ENCODE data around the gene SEC16A.

Gene SEC16A

DNA sequence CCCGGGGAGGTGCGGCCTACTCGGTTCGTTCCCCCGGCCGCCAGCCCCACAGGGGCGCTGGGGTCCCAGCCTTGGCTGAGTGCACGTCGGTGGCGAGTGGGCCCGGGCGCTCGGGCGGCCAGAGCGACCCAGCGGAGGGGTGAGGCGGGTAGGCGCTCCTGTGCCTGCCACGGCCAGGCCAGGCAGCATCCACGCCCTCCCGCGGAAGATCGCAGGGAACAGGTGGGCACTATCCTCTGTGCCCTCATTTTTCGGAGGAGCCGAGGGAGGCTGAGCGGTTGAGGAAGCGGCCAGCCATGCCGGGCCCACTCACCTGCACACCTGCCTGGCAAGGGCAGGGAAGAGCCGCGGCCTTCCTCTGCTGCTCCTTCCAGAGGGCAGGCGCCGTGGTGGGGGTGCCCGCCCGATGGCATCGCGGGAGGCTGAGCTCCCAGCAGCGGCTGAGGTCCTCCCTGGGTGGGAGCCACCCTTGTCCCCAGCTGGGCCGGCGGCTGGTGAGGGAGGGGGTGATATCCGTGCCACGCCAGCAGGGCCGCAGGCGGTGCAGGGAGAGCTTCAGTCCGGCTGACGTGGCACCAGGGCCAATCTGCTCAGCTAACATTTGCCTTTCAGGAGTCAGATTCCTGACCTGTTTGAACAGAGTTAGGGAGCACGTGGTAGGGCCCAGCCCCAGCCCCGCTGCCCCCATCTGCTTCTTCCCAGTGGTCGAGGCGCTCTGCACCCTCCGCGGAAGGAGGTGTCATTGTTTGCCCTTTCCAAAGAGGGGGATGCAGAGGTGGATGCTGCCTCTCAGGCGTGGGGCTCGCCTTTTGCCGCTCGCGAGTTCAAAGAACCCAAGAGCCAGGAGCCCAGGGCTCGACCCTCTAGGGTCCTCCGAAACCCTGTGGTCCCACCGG is 1.6 kb upstream of the SEC16A start:
- DNase-seq: no peak

DNA sequence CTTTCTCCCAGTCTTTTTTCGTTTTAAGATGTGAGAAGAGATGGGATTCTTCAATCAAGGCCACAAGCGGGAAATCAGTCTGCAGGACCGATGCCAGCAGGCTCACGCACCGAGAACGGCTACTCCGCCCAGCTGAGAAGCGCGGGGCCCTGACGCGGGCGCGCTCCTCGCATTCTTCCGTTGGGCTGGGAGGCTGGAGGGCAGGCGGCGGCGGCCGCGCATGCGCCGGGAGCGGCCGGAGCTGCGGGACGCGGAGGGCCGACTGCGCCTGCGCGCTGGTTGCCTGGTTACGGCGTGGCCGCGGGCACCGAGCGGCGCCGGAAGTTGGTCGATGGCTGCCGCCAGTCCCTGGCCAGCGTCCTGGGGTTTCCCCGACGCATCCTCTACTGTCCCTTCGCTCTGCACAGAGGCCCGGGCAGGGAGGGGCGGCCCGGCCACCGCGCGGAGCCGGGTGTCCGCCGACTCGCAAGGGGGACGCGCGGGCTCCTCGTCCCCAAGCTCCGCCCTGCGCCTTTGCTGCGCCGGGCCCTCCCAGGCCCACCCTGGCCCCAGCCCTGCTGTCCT is 831 bp upstream of the SEC16A start:
- peak; percentile 96 for DNase-seq

GRCh38 chr9:136482046-136482792 is 621 bp downstream of the SEC16A start:
- DNase-seq: peak; percentile 75

DNA sequence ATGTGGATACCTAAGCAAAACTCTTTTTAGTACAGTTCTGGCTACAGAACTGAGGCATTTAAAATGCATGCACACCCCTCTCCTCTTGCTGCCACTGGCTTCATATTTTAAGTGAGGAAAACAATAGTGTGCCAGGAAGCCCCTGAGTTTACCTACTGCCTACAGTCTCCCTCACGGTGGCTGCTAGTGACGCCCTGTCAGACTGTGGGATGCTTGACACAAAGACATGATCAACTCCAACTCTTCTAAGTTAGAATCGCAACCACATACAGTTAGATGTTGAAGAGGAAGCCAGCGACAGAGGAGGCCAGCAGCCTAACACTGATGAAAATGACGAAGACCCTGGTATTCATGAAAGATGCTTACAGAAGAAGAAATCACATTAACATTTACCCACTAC is 1.3 kb downstream of the SEC16A start:
- DNase-seq: no peak

DNA sequence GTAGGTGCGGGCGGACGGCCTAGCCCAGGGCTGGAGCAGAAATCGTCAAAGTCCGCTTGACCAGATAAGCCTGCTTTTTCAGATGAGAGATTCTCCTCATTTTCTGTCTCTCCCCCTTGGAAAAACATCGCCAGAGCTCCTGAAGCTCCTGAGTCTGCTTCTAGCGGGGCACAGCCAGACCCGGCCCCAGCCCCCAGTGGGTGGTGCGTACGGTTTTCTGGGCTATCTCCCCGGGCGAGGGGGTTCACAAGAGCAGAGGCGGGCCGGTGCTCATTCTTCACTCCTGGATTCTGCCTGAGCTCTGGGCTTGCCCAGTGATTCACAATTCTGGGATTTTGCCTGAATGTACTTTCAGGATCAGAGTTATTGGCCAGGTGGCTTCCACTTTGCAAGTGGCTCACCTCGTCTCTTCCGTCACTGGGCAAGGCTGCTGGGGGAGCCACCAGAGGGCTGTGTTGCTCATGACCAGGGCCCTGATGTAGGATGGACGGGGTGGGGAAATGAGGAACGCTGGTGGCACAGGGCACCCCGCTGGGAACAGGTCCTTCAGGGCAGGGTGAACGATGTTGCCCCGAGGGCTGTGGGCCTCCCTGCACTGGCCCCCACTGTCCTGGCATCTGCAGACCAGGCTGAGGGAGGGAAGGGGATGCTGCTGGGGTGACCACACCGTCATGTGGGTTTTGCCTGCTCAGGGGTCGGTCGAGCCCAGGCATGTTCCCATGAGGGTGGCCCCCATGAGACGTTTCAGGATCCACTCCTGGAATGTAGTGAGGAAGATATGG is 6.3 kb downstream of the SEC16A start:
- DNase-seq: no peak

DNA sequence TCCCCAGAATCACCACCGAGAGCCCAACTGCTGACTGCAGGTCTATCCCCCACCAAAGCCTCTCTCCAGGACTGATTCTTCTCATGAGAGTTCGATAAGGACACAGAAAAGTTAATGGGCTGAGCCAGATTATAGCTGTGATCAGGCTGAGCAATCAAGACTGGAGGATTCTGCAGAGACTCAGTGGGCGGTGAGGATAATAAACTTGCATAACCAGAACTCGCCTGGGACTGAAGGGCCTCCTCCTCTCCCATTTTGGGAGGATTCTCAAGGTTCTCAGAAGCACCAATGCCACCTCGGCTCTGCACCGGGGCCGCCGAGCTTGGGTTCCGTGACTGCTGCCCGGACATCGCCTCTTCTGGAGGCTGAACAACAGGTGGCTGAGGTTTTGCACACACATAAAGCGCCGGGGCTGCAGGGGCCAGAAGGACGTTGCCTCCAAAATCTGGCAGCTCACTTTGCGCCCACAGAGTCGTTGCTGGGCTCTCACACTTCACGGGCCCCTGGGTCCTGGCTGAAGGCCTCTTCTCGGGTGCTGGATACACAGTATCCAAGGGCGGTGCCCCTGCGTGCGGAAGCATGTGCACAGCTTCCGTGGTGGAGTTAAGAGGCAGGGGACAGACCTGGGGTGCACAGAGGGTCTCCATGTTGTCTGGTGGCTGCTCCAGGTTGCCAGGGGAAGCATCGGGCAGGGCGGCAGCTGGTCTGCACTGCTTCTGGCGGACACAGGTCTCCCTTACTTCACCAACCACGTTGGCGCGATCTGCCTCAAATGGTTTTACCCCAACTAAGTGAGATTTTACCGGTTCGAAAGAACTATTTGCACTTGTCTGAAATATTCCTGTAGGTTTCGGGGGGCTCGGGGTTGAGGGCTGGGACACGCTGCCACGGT is 7.6 kb downstream of the SEC16A start:
- DNase-seq: no peak

GRCh38 chr9:136474021-136474640 is 8.7 kb downstream of the SEC16A start:
- DNase-seq: no peak

DNA sequence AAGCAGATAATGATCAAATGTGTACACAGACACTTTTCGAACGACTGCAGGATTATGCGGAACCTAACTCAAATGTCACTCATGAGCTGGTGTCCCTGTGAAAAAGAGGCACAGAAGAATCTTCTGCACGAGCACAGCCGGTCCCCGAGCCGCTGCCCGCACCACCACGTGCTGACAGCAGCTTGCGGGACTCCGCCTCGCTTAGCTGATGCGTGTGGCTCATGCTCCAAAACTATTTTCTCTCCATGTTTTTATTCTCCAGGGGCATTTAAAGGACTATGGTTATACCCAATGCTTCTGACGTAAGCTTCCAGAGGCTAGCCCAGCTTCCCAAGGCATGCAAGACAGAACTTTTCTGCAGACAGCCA is 9.5 kb downstream of the SEC16A start:
- DNase-seq: no peak

GRCh38 chr9:136472640-136473353 is 10.0 kb downstream of the SEC16A start:
- no peak for DNase-seq

- DNase-seq: no peak
Measured at GRCh38 chr9:136471802-136472487, 10.9 kb downstream of the SEC16A start.

- no peak for DNase-seq
Measured at GRCh38 chr9:136470792-136471469, 11.9 kb downstream of the SEC16A start.

GRCh38 chr9:136470356-136470755 is 12.5 kb downstream of the SEC16A start:
- no peak for DNase-seq

DNA sequence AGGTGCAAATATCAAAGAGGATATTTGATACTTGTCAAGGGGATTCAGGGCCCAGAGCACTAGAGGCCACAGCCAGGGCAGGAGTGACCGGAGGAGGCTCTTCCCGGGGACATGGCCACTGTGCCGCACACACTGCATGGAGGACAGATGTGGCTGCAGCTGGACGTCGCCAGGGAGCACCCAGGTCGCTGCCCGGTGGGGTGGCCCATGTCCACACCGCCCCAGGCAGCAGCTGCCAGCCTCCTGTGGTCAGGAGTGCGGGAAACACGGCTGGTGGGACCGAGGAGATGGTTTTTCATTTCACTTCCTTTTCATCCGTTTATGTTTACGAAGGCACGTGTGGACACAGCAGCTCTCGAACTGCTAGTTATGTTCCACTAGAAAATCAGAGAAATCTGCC is 15.1 kb downstream of the SEC16A start:
- DNase-seq: no peak

- no peak for DNase-seq
Measured at GRCh38 chr9:136466155-136466541, 16.7 kb downstream of the SEC16A start.

DNA sequence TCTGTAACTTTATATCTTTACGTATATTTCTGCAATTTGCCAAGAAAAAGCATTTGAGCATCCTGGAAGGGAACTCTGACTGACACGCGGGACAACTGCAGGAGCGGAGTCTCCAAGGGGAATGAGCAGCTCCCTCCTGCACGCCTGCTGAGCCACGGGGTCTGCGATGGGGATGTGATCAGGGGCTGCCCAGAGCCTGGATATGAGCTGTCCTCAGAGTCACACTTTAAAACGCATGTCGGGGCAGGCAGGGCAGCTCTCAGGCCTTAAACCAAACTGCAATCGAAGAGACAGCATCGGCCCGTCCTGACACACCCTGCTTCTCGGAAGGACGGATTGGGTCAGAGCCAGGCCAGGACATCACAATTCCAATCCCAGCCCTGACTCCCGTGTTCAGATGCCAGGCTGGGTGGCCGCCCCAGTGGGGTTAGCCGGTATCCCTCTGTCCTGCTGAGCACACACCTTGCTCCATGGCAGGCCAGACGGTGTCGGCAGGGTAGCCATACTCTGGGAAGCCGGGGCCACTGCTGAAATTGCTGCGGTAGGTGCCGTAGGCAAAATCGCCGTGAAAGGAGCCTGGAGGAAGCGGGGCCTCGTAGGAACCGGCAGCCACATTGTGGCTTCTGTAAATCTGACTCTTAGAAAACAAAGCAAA is 17.2 kb downstream of the SEC16A start:
- DNase-seq: no peak

DNA sequence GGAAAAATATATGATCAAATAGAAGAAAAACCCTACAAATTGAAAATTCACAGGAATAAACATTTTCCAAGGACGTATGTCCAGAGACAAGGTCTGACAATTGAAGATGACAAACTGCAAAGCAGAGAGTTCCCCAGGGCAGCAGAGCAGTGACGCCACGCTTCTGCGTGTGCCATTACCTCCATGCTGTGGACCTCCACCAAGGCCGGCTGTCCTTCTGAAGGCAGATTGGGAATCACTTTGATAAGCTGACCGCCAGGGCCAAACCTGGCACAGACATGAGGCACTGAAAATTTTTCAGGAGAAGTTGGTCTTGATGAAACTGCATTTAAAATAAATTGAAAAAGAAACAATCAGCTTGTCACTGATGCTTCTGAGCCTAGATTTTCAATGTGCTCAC is 18.6 kb downstream of the SEC16A start:
- no peak for DNase-seq

GRCh38 chr9:136463578-136463977 is 19.3 kb downstream of the SEC16A start:
- no peak for DNase-seq

GRCh38 chr9:136462664-136463063 is 20.2 kb downstream of the SEC16A start:
- DNase-seq: no peak

GRCh38 chr9:136460772-136461325 is 22.0 kb downstream of the SEC16A start:
- no peak for DNase-seq

All from CD4-positive, alpha-beta T cell treated with Interleukin-15 for 1 hour (primary cell).